Esophagus squamous epithelium (tissue), 5 donors: ENCODE results near the gene PTPRN2. TPM values are rescaled to one million over a fixed set of nuclear protein-coding genes. Genes with fewer than 3 reads are reported as not detected.

ENCODE experiments used
- DNase-seq: peaks from one replicate; lab custom pipeline; 2025; lab: John Stamatoyannopoulos, UW
- H3K27ac ChIP-seq, 4 donors: fragments of 200-600 bp; sonication (generic); one replicate each; pipeline ENCODE4 v1.5.1; 2016 to 2019; ENCODE audit warnings: mild to moderate bottlenecking in 1 of 4
- H3K27me3 ChIP-seq, 4 donors: fragments of 200-600 bp; sonication (generic); 1 replicate in 3 of 4; 2 replicates in 1 of 4; pipeline versions ENCODE4 v1.5.1 to v1.6.0; 2017 to 2021; ENCODE audit warnings: antibody characterized with exemption in 1 of 4
- H3K36me3 ChIP-seq, 3 donors: fragments of 200-600 bp; sonication (generic); one replicate each; pipeline ENCODE4 v1.5.1; 2016 to 2019
- H3K4me1 ChIP-seq, 3 donors: fragments of 200-600 bp; sonication (generic); one replicate each; pipeline ENCODE4 v1.5.1; 2017 to 2019
- H3K4me3 ChIP-seq, 4 donors: fragments of 200-600 bp; sonication (generic); 1 replicate in 3 of 4; 2 replicates in 1 of 4; pipeline ENCODE4 v1.5.1; 2016 to 2019; ENCODE audit warnings: mild to moderate bottlenecking in 2 of 4, moderate library complexity in 1 of 4
- H3K9me3 ChIP-seq, 3 donors: fragments of 200-600 bp; sonication (generic); one replicate each; pipeline ENCODE4 v1.5.1; 2016 to 2019
- CTCF ChIP-seq, 6 experiments: fragments of 450-650 bp in 4 of 6; fragments of 200-600 bp in 2 of 6; sonication (generic) in 2 of 6; IDR thresholded peaks; one replicate each; pipeline ENCODE4 v1.5.1; 2016 to 2019; ENCODE audit warnings: antibody characterized with exemption in 6 of 6, mild to moderate bottlenecking in 4 of 6, moderate library complexity in 4 of 6
- POLR2A ChIP-seq, 4 donors: fragments of 450-650 bp; IDR thresholded peaks; one replicate each; pipeline ENCODE4 v1.6.1; 2017; ENCODE audit warnings: antibody characterized with exemption in 4 of 4, mild to moderate bottlenecking in 4 of 4, moderate library complexity in 3 of 4
- WGBS, 2 donors: methylation state at CpG; one replicate each; pipeline ENCODE4 v1.1.5; 2018; 5-methylcytosine and 5-hydroxymethylcytosine counted together
- intact Hi-C: fragments of 100-400 bp; cut with DNase I; formaldehyde crosslinking; loops from one replicate; pipeline ENCODE4 v1.15.0; 2022
- total RNA-seq, 4 donors: library from RNA; depleted of rRNA; stranded (reverse); fragments of >200 nt; gene quantifications; one replicate each; pipeline ENCODE4 v1.1.0, GENCODE V29; 2016
- donor health status: DM: yes; HTN: yes; CAD: no.

The PTPRN2 gene
- total RNA-seq, 4 donors from 2014 or later = 0.38 to 2.7 (median 1.0) TPM

- Histone ChIP-seq H3K36me3 (no peaks in the 10 kb centered on the region), H3K4me3 (no peak overlapping the region), H3K4me1 (no peaks in the 10 kb centered on the region), H3K27me3 (peaks cover 0 to 4% (median 0%) of the 10 kb centered on the region in 4 donors), H3K9me3 (no peaks in the 10 kb centered on the region), H3K27ac (no peak overlapping the region)
- 71 to 80% methylated on average over 12 of the region's 12 CpGs for WGBS, 2 donors
- no peak for DNase-seq
- intact Hi-C loops = no loop called here
- TF ChIP-seq CTCF (IDR thresholded peaks at IDR 0.05) (no peak), POLR2A (IDR thresholded peaks at IDR 0.05) (no peak)
Observed at GRCh38 chr7:158109364-158110033, 478.1 kb downstream of the PTPRN2 start.

- intact Hi-C loops = no loop called here
- DNase-seq = no peak
- WGBS, 2 donors = 71 to 90% methylated on average over 2 to 4 of the region's 4 CpGs
- no peaks in the 10 kb centered on the region for H3K9me3 ChIP-seq
- no peaks in the 10 kb centered on the region for H3K36me3 ChIP-seq
- TF ChIP-seq POLR2A (IDR thresholded peaks at IDR 0.05) (no peak), CTCF (IDR thresholded peaks at IDR 0.05) (no peak)
- H3K4me3 ChIP-seq = no peak overlapping the region
- peaks cover 0 to 4% (median 0%) of the 10 kb centered on the region in 4 donors for H3K27me3 ChIP-seq
- no peaks in the 10 kb centered on the region for H3K4me1 ChIP-seq
- no peak overlapping the region for H3K27ac ChIP-seq
Observed at GRCh38 chr7:158108646-158109293, 478.9 kb downstream of the PTPRN2 start.

- WGBS, 2 donors = 62 to 83% methylated on average over 2 of the region's 2 CpGs
- Histone ChIP-seq H3K4me1 (no peaks in the 10 kb centered on the region), H3K27ac (no peak overlapping the region), H3K4me3 (no peak overlapping the region), H3K9me3 (no peaks in the 10 kb centered on the region), H3K36me3 (no peaks in the 10 kb centered on the region), H3K27me3 (peaks cover 0 to 4% (median 0%) of the 10 kb centered on the region in 4 donors)
- no peak for TF ChIP-seq CTCF (IDR thresholded peaks at IDR 0.05)
- intact Hi-C loops = no loop called here
- no peak for DNase-seq
Observed at GRCh38 chr7:158107806-158108205, 479.8 kb downstream of the PTPRN2 start.

GRCh38 chr7:158106272-158106671 is 481.4 kb downstream of the PTPRN2 start:
- intact Hi-C loops = no loop called here
- TF ChIP-seq POLR2A (IDR thresholded peaks at IDR 0.05) (no peak), CTCF (IDR thresholded peaks at IDR 0.05) (no peak)
- H3K4me3 ChIP-seq = no peak overlapping the region
- no peaks in the 10 kb centered on the region for H3K36me3 ChIP-seq
- H3K27ac ChIP-seq = no peak overlapping the region
- no peaks in the 10 kb centered on the region for H3K9me3 ChIP-seq
- WGBS, 2 donors = 56 to 61% methylated on average over 2 to 3 of the region's 3 CpGs
- DNase-seq = no peak
- H3K27me3 ChIP-seq = peaks cover 0 to 4% (median 0%) of the 10 kb centered on the region in 4 donors
- no peaks in the 10 kb centered on the region for H3K4me1 ChIP-seq

GRCh38 chr7:158103378-158103777 is 484.2 kb downstream of the PTPRN2 start:
- H3K27ac ChIP-seq = no peak overlapping the region
- H3K27me3 ChIP-seq = peaks cover 0 to 4% (median 0%) of the 10 kb centered on the region in 4 donors
- TF ChIP-seq POLR2A (IDR thresholded peaks at IDR 0.05) = no peak
- no peak for TF ChIP-seq CTCF (IDR thresholded peaks at IDR 0.05)
- DNase-seq = no peak
- intact Hi-C loops = no loop called here
- H3K36me3 ChIP-seq = no peaks in the 10 kb centered on the region
- no peaks in the 10 kb centered on the region for H3K9me3 ChIP-seq
- WGBS, 2 donors = 72 to 96% methylated on average over 6 to 7 of the region's 7 CpGs
- H3K4me1 ChIP-seq = no peaks in the 10 kb centered on the region
- H3K4me3 ChIP-seq = no peak overlapping the region
